Smooth muscle cell (in vitro differentiated cells): ENCODE data around the gene ASPHD2. TPM values are rescaled to one million over a fixed set of nuclear protein-coding genes. Genes with fewer than 3 reads are reported as not detected.
A peak's percentile ranks its signal among the peaks of the same experiment; 100 is the strongest.

Experiments used
- DNase-seq: peaks from one replicate; lab custom pipeline; 2025; ENCODE audit not compliant: unreplicated experiment; lab: John Stamatoyannopoulos, UW
- H2AFZ ChIP-seq: fragments of 200-600 bp; sonication (generic); 2 replicates; pipeline ENCODE4 v1.6.0; 2016; ENCODE audit warnings: antibody characterized with exemption, low read depth, mild to moderate bottlenecking
- H3F3A ChIP-seq: fragments of 200-600 bp; sonication (generic); 2 replicates; pipeline ENCODE4 v1.6.0; 2017; ENCODE audit warnings: antibody characterized with exemption, low read depth
- H3K27ac ChIP-seq: fragments of 200-600 bp; sonication (generic); 2 replicates; pipeline ENCODE4 v1.5.1; 2016; ENCODE audit warnings: low read depth, mild to moderate bottlenecking
- H3K27me3 ChIP-seq: fragments of 200-600 bp; sonication (generic); 2 replicates; pipeline ENCODE4 v1.6.1; 2016; ENCODE audit warnings: low read depth, mild to moderate bottlenecking
- H3K36me3 ChIP-seq: fragments of 200-600 bp; sonication (generic); 2 replicates; pipeline ENCODE4 v1.5.1; 2016; ENCODE audit warnings: low read depth
- H3K4me1 ChIP-seq: fragments of 200-600 bp; sonication (generic); 2 replicates; pipeline ENCODE4 v1.5.1; 2016; ENCODE audit warnings: low read depth
- H3K4me2 ChIP-seq: fragments of 200-600 bp; sonication (generic); 2 replicates; pipeline ENCODE4 v1.6.0; 2016; ENCODE audit warnings: mild to moderate bottlenecking
- H3K4me3 ChIP-seq: fragments of 200-600 bp; sonication (generic); 2 replicates; pipeline ENCODE4 v1.5.1; 2016; ENCODE audit warnings: mild to moderate bottlenecking
- H3K79me2 ChIP-seq: fragments of 200-600 bp; sonication (generic); 2 replicates; pipeline ENCODE4 v1.6.0; 2016; ENCODE audit warnings: low read depth, mild to moderate bottlenecking
- H3K9ac ChIP-seq: fragments of 200-600 bp; sonication (generic); 2 replicates; pipeline ENCODE4 v1.6.0; 2016; ENCODE audit warnings: low read depth
- H3K9me3 ChIP-seq: fragments of 200-600 bp; sonication (generic); replicated peaks from 2 replicates; pipeline ENCODE4 v1.5.1; 2016; ENCODE audit warnings: low read depth
- H4K20me1 ChIP-seq: fragments of 200-600 bp; sonication (generic); 2 replicates; pipeline ENCODE4 v1.6.0; 2016; ENCODE audit warnings: low read depth
- WGBS: methylation state at CpG from one replicate; pipeline ENCODE4 v1.1.7; 2016; ENCODE audit warnings: low lambda C conversion rate; 5-methylcytosine and 5-hydroxymethylcytosine counted together
- polyA plus RNA-seq: library from polyadenylated mRNA; unstranded; fragments of >200 nt; fragmentation: Nextera tagmentation; extraction: Ambion mirVana; gene quantifications from 2 replicates; pipeline ENCODE4 v1.2.1, GENCODE V29; 2016
- total RNA-seq: library from RNA; depleted of rRNA; stranded (reverse); fragments of >200 nt; gene quantifications from 2 replicates; pipeline ENCODE4 v1.2.3, GENCODE V29; 2014
- TF ChIP-seq, protein P1 (sequence below): fragments of 200-600 bp; sonication (generic); IDR thresholded peaks from 2 replicates; pipeline ENCODE4 v1.5.1; 2017; ENCODE audit warnings: borderline replicate concordance, mild to moderate bottlenecking, antibody characterized with exemption; ENCODE audit not compliant: insufficient read depth, poor library complexity, severe bottlenecking

ASPHD2 gene
- total and polyA plus RNA-seq, 2 experiments from 2014 or later = 3.7 to 4.5 TPM

GRCh38 chr22:26461188-26461810 is 32.2 kb downstream of the ASPHD2 start:
- H2AFZ ChIP-seq = no peak overlapping the region
- H3F3A ChIP-seq = no peaks in the 10 kb centered on the region
- H3K9me3 ChIP-seq = no peaks in the 10 kb centered on the region
- peaks cover 11% of the 10 kb centered on the region for H4K20me1 ChIP-seq
- H3K27me3 ChIP-seq = no peaks in the 10 kb centered on the region
- 33% methylated on average over 3 of the region's 3 CpGs for WGBS
- no peak overlapping the region for H3K27ac ChIP-seq
- H3K36me3 ChIP-seq = no peaks in the 10 kb centered on the region
- no peak overlapping the region for H3K4me3 ChIP-seq
- peaks cover 6% of the 10 kb centered on the region for H3K79me2 ChIP-seq
- TF ChIP-seq, protein P1, sequence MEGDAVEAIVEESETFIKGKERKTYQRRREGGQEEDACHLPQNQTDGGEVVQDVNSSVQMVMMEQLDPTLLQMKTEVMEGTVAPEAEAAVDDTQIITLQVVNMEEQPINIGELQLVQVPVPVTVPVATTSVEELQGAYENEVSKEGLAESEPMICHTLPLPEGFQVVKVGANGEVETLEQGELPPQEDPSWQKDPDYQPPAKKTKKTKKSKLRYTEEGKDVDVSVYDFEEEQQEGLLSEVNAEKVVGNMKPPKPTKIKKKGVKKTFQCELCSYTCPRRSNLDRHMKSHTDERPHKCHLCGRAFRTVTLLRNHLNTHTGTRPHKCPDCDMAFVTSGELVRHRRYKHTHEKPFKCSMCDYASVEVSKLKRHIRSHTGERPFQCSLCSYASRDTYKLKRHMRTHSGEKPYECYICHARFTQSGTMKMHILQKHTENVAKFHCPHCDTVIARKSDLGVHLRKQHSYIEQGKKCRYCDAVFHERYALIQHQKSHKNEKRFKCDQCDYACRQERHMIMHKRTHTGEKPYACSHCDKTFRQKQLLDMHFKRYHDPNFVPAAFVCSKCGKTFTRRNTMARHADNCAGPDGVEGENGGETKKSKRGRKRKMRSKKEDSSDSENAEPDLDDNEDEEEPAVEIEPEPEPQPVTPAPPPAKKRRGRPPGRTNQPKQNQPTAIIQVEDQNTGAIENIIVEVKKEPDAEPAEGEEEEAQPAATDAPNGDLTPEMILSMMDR = peak; percentile 74
- DNase-seq = no peak
- no peak overlapping the region for H3K9ac ChIP-seq
- no peak overlapping the region for H3K4me2 ChIP-seq
- peaks cover 10% of the 10 kb centered on the region for H3K4me1 ChIP-seq

DNA sequence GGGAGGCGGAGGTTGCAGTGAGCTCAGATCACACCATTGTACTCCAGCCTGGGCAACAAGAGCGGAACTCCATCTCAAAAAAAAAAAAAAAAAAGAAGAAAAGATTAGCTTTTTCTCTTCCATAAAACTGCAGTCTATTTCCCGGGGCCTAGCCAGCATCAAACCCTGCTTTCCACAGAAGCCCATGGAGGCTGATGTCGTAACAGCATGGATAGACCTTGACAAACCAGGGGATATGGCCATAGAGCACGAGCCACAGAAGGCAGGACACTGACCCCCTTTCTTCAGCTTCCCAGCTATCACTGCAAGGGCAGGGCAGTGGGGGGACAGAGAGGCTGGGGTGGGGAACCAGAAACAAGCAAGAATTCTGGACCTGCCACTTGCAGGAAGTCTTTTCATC is 33.0 kb downstream of the ASPHD2 start:
- Histone ChIP-seq H3K27me3 (no peaks in the 10 kb centered on the region), H3K4me2 (no peak overlapping the region), H3K4me1 (peaks cover 10% of the 10 kb centered on the region), H3K36me3 (no peaks in the 10 kb centered on the region), H4K20me1 (peaks cover 11% of the 10 kb centered on the region), H3K9ac (no peak overlapping the region), H3K9me3 (no peaks in the 10 kb centered on the region), H2AFZ (no peak overlapping the region), H3K79me2 (peaks cover 6% of the 10 kb centered on the region), H3K27ac (no peak overlapping the region), H3K4me3 (no peak overlapping the region), H3F3A (no peaks in the 10 kb centered on the region)
- 92% methylated on average over 5 of the region's 5 CpGs for WGBS
- TF ChIP-seq, protein P1 = no peak
- no peak for DNase-seq

- no peak for DNase-seq
- peaks cover 10% of the 10 kb centered on the region for H3K4me1 ChIP-seq
- H3K9ac ChIP-seq = no peak overlapping the region
- H4K20me1 ChIP-seq = peaks cover 11% of the 10 kb centered on the region
- H3K79me2 ChIP-seq = peaks cover 6% of the 10 kb centered on the region
- H3K4me2 ChIP-seq = no peak overlapping the region
- peaks cover 5% of the 10 kb centered on the region for H3K36me3 ChIP-seq
- TF ChIP-seq, protein P1 = no peak
- H2AFZ ChIP-seq = no peak overlapping the region
- WGBS = 86% methylated on average over 3 of the region's 3 CpGs
- H3K27me3 ChIP-seq = no peaks in the 10 kb centered on the region
- no peaks in the 10 kb centered on the region for H3F3A ChIP-seq
- no peaks in the 10 kb centered on the region for H3K9me3 ChIP-seq
- H3K27ac ChIP-seq = peak overlapping the region; percentile 79
- no peak overlapping the region for H3K4me3 ChIP-seq
Observed at GRCh38 chr22:26462641-26463040, 33.6 kb downstream of the ASPHD2 start.

- Histone ChIP-seq H3K9me3 (no peaks in the 10 kb centered on the region), H3K27ac (peak overlapping the region; percentile 79), H3K36me3 (peaks cover 10% of the 10 kb centered on the region), H3K4me2 (peak overlapping the region; percentile 8), H3K27me3 (no peaks in the 10 kb centered on the region), H2AFZ (no peak overlapping the region), H3K4me3 (no peak overlapping the region), H3K9ac (no peak overlapping the region), H4K20me1 (peaks cover 11% of the 10 kb centered on the region), H3K79me2 (peaks cover 6% of the 10 kb centered on the region), H3F3A (no peaks in the 10 kb centered on the region), H3K4me1 (peaks cover 10% of the 10 kb centered on the region)
- DNase-seq = no peak
- WGBS = 60% methylated on average over 10 of the region's 10 CpGs
- TF ChIP-seq, protein P1 = no peak
Observed at GRCh38 chr22:26463101-26463661, 34.1 kb downstream of the ASPHD2 start.
